Neutrophil (primary cell): Measurements from ENCODE around the gene VPS51.

Experiments used
- H3K27ac ChIP-seq: fragments of 200-600 bp; sonication (generic); 2 replicates; pipeline ENCODE4 v1.5.1; 2016; ENCODE audit warnings: mild to moderate bottlenecking, moderate library complexity
- H3K27me3 ChIP-seq: fragments of 200-600 bp; sonication (generic); 2 replicates; pipeline ENCODE4 v1.6.0; 2016; ENCODE audit warnings: mild to moderate bottlenecking
- H3K36me3 ChIP-seq: fragments of 200-600 bp; sonication (generic); 2 replicates; pipeline ENCODE4 v1.5.1; 2017
- H3K4me1 ChIP-seq, 2 experiments: fragments of 200-600 bp in 1 of 2; sonication (generic) in 1 of 2; 1 replicate in 1 of 2; 2 replicates in 1 of 2; pipeline versions ENCODE4 v1.5.1 to v1.6.1; 2013 to 2016; ENCODE audit warnings: low read depth in 1 of 2, low read length in 1 of 2, mild to moderate bottlenecking in 1 of 2, moderate library complexity in 1 of 2; ENCODE audit not compliant: control insufficient read depth in 1 of 2, insufficient read depth in 1 of 2
- H3K4me3 ChIP-seq, 2 experiments: fragments of 200-600 bp in 1 of 2; sonication (generic) in 1 of 2; 1 replicate in 1 of 2; 2 replicates in 1 of 2; pipeline ENCODE4 v1.5.1; 2013 to 2016; ENCODE audit warnings: low read depth in 1 of 2, low read length in 1 of 2, mild to moderate bottlenecking in 1 of 2, moderate library complexity in 1 of 2
- H3K9me3 ChIP-seq: fragments of 200-600 bp; sonication (generic); 2 replicates; pipeline ENCODE4 v1.5.1; 2016
- TF ChIP-seq, protein P1 (sequence below): fragments of 200-600 bp; sonication (generic); IDR thresholded peaks from 2 replicates; pipeline ENCODE4 v1.5.1; 2016; ENCODE audit warnings: antibody characterized with exemption

The VPS51 gene

DNA sequence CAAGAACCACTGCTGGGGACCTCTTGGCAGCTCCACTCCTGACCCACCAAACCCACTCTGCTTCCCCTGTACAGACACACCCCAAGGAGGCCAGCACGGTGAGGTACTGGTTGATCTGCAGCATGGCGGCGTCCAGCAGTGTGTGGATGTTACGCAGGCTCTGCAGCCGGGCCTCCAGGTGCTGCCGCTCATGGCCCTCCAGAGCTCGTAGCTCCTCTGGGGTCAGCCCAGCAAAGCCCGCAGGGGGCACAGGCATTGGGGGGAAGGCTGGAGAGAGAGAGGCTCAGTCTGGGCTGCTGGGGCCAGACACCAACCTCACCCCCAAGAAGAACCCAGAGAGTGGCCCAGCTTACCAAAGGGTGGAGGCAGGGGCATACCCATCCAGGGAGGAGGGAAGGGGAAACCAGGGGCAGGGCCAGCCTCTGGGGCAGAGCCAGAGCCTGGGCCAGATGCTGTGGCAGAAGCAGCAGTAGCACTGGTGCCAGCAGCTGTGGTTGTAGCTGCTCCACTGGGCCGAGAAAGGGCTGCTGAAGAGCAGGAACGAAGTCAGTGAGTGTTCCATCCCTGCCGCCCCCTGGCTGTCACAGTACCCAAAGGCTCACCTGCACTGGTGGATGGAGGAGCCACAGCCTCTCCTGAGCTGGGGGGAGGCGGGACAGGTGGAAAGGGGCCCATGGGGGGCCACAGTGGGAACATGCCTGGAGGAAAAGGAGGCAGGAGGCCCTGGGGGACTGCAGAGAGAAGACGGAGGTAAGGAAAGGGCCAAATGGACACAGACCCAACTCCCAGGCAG is 33.8 kb downstream of the VPS51 start:
- TF ChIP-seq, protein P1, sequence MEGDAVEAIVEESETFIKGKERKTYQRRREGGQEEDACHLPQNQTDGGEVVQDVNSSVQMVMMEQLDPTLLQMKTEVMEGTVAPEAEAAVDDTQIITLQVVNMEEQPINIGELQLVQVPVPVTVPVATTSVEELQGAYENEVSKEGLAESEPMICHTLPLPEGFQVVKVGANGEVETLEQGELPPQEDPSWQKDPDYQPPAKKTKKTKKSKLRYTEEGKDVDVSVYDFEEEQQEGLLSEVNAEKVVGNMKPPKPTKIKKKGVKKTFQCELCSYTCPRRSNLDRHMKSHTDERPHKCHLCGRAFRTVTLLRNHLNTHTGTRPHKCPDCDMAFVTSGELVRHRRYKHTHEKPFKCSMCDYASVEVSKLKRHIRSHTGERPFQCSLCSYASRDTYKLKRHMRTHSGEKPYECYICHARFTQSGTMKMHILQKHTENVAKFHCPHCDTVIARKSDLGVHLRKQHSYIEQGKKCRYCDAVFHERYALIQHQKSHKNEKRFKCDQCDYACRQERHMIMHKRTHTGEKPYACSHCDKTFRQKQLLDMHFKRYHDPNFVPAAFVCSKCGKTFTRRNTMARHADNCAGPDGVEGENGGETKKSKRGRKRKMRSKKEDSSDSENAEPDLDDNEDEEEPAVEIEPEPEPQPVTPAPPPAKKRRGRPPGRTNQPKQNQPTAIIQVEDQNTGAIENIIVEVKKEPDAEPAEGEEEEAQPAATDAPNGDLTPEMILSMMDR, result no peak
- H3K4me3 ChIP-seq, result no peak overlapping the region
- no peaks in the 10 kb centered on the region for H3K9me3 ChIP-seq
- no peaks in the 10 kb centered on the region for H3K27me3 ChIP-seq
- peaks cover 24 to 28% of the 10 kb centered on the region in 2 experiments for H3K4me1 ChIP-seq
- H3K27ac ChIP-seq, result no peak overlapping the region
- peaks cover 80% of the 10 kb centered on the region for H3K36me3 ChIP-seq

DNA sequence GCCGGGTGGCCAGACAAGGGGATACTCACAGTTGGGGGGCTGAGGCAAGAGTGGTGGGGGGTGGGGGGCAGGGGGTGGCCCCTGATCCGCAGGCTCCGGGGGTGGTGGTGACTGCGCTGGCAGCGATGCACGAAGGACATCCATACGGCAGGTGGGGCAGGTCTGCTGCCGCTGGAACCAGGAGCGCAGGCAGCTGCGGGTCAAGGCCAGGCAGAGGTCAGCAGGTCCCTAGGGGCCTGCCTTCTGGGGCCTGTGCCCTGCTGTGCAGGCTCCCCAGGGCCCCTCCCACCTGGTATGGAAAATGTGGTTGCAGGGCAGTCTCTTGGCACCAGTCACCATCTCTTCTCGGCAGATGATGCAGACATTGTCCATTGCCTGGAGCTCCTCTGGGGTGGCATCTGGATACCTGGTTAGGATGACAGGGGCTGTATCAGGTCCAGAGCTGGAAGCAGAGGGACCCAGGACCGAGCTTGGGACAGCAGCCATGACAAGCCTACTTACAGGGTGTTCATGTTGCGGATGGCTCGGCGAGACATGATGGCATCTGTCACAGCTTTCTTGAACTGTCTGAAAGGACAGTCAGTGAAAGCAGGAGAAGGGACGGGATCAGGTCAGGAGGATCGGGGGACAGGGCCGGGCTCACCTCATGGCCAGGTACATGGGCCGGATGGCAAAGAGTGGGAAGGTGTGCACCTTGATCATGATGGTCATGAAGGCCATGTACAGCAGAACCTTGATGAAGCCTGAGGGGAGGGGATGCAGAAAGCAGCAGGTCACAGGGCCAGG is 34.8 kb downstream of the VPS51 start:
- Histone ChIP-seq H3K4me3 (no peak overlapping the region), H3K27ac (no peak overlapping the region), H3K9me3 (no peaks in the 10 kb centered on the region), H3K36me3 (peaks cover 70% of the 10 kb centered on the region), H3K27me3 (no peaks in the 10 kb centered on the region), H3K4me1 (peaks cover 32 to 38% of the 10 kb centered on the region in 2 experiments)
- TF ChIP-seq, protein P1, result no peak

DNA sequence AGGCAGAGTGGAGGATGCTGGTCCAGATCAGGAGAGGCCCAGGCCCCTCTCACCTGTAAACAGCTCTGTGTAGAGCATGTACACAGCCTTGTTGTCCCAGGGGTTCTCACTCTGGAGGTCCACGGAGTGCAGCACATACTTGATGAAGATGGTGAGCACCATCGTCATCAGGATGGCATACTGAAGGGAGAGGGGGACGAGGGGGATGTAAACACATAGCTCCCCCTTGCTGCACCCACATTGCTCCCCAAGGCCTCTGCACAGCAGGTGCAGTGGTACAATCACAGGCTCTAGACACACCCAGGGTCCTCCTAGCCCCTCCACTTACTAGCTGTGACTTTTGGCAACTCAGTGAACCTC is 35.4 kb downstream of the VPS51 start:
- Histone ChIP-seq H3K36me3 (peaks cover 64% of the 10 kb centered on the region), H3K4me3 (no peak overlapping the region), H3K9me3 (no peaks in the 10 kb centered on the region), H3K27ac (no peak overlapping the region), H3K4me1 (peaks cover 34 to 38% of the 10 kb centered on the region in 2 experiments), H3K27me3 (no peaks in the 10 kb centered on the region)
- TF ChIP-seq, protein P1, result no peak

DNA sequence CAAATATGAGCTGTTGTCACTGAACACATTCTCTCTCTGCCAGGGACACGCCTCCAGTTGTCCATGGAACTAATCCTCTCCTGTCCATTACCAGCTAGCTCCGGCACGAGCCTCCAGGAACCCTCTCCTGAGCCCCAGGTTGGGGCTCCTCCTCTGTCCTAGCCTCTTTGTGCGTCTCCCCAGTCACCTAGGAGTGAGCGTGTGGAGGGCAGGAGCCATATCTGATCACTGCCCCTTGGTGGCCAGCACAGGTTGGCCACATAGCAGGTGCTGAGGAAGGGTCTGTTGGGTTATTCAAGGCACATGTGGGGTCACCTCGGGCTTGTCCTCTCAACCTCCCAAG is 35.9 kb downstream of the VPS51 start:
- Histone ChIP-seq H3K4me1 (peaks cover 34 to 38% of the 10 kb centered on the region in 2 experiments), H3K27ac (peak overlapping the region; percentile 95)
- TF ChIP-seq, protein P1, result no peak

DNA sequence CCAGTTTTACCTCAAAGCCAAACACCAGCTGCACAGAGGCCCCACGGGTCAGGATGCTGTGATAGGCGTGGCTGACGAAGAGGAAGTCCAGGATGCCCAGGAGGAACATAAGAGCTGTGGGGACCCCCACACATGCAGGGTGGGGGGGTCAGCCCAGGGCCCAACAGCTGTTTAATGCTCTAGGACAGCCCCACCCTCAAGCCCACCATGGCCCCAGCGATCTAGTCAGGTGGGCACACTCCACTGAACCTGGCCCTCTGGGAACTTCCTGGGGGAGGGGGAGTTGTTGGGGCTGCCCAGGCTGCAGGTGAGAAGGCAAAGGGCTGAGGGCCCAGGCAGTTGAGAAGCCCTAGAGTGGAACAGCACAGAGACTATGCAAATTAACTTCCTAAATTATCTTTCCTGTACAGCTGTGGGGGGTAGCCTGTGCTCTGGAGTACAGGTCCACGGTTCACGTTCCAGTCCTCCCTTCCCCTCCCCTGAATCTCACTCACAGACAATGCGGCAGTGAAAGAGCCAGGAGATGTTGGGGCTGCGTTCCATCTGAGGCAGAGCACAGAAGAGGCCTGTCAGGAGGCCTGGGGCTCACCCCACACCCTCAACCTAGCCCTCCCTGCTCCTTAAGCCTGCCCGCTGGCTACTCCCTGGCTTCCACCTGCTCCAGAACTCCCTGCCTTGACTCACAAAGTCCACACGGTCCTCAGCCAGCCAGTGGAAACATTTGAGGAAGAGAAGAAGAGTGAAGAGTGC is 36.4 kb downstream of the VPS51 start:
- Histone ChIP-seq H3K27ac (peak overlapping the region; percentile 95), H3K4me3 (peak overlapping the region in 1 of 2 experiments; percentile 90), H3K4me1 (peaks cover 34 to 38% of the 10 kb centered on the region in 2 experiments), H3K27me3 (no peaks in the 10 kb centered on the region), H3K9me3 (no peaks in the 10 kb centered on the region), H3K36me3 (peaks cover 54% of the 10 kb centered on the region)
- TF ChIP-seq, protein P1, result no peak

More for the DNA sequence above, 35.9 kb downstream of the VPS51 start:
- Histone ChIP-seq H3K27me3 (no peaks in the 10 kb centered on the region), H3K4me3 (no peak overlapping the region), H3K36me3 (peaks cover 59% of the 10 kb centered on the region), H3K9me3 (no peaks in the 10 kb centered on the region)
